ENCODE results near the gene CEP192. TPM values are rescaled to one million over a fixed set of nuclear protein-coding genes. Genes with fewer than 3 reads are reported as not detected.

The CEP192 gene
- total RNA-seq, 1 donor from 2014 or later = 25.6 TPM

- H3K36me3 ChIP-seq = peaks cover 9% of the 10 kb centered on the region
- no peaks in the 10 kb centered on the region for H3K27me3 ChIP-seq (ENCODE audit: low read depth)
- H3K27ac ChIP-seq (replicated peaks) = no peak overlapping the region
- peaks cover 33% of the 10 kb centered on the region for H3K4me1 ChIP-seq
- TF ChIP-seq CTCF (IDR thresholded peaks at IDR 0.05; ENCODE audit: borderline replicate concordance) = no peak
- H3K9me3 ChIP-seq (replicated peaks) = no peaks in the 10 kb centered on the region
- DNase-seq = no peak
- intact Hi-C loops (cut with micrococcal nuclease) = no loop called here
- no peak overlapping the region for H3K4me3 ChIP-seq
Observed at GRCh38 chr18:12989397-12990122, 1.6 kb upstream of the CEP192 start.

GRCh38 chr18:12990123-12990475, 1.1 kb upstream of the CEP192 start:
- TF ChIP-seq CTCF (IDR thresholded peaks at IDR 0.05; ENCODE audit: borderline replicate concordance) = no peak
- H3K4me1 ChIP-seq = peaks cover 33% of the 10 kb centered on the region
- H3K27ac ChIP-seq (replicated peaks) = no peak overlapping the region
- peaks cover 5% of the 10 kb centered on the region for H3K36me3 ChIP-seq
- no peaks in the 10 kb centered on the region for H3K27me3 ChIP-seq (ENCODE audit: low read depth)
- peak overlapping the region; percentile 91 for H3K4me3 ChIP-seq
- H3K9me3 ChIP-seq (replicated peaks) = no peaks in the 10 kb centered on the region
- no peak for DNase-seq
- intact Hi-C loops (cut with micrococcal nuclease) = no loop called here

- Histone ChIP-seq H3K36me3 (no peaks in the 10 kb centered on the region), H3K4me1 (peaks cover 33% of the 10 kb centered on the region), H3K9me3 (replicated peaks) (no peaks in the 10 kb centered on the region), H3K27me3 (ENCODE audit: low read depth) (no peaks in the 10 kb centered on the region), H3K4me3 (peak overlapping the region; percentile 91), H3K27ac (replicated peaks) (peak overlapping the region; percentile 94)
- intact Hi-C loops (cut with micrococcal nuclease) = no loop called here
- DNase-seq = no peak
- no peak for TF ChIP-seq CTCF (IDR thresholded peaks at IDR 0.05; ENCODE audit: borderline replicate concordance)
Observed at GRCh38 chr18:12990641-12990966, 558 bp upstream of the CEP192 start.

GRCh38 chr18:12991821-12992179, 638 bp downstream of the CEP192 start:
- Histone ChIP-seq H3K27me3 (ENCODE audit: low read depth) (no peaks in the 10 kb centered on the region), H3K9me3 (replicated peaks) (no peaks in the 10 kb centered on the region), H3K36me3 (no peaks in the 10 kb centered on the region), H3K27ac (replicated peaks) (peak overlapping the region; percentile 94), H3K4me3 (peak overlapping the region; percentile 91), H3K4me1 (peaks cover 45% of the 10 kb centered on the region)
- TF ChIP-seq CTCF (IDR thresholded peaks at IDR 0.05; ENCODE audit: borderline replicate concordance) = no peak
- intact Hi-C loops (cut with micrococcal nuclease) = no loop called here
- DNase-seq = no peak

- peaks cover 60% of the 10 kb centered on the region for H3K4me1 ChIP-seq
- DNase-seq = no peak
- no peak overlapping the region for H3K4me3 ChIP-seq
- H3K36me3 ChIP-seq = no peaks in the 10 kb centered on the region
- H3K9me3 ChIP-seq (replicated peaks) = no peaks in the 10 kb centered on the region
- no peaks in the 10 kb centered on the region for H3K27me3 ChIP-seq (ENCODE audit: low read depth)
- no peak for TF ChIP-seq CTCF (IDR thresholded peaks at IDR 0.05; ENCODE audit: borderline replicate concordance)
- H3K27ac ChIP-seq (replicated peaks) = no peak overlapping the region
- intact Hi-C loops (cut with micrococcal nuclease) = no loop called here
Observed at GRCh38 chr18:12993439-12993838, 2.3 kb downstream of the CEP192 start.
